GM21737 (cell line): ENCODE measurements around the gene SSRP1.
A peak's percentile ranks its signal among the peaks of the same experiment; 100 is the strongest.
"Not testable (repeated sequence)": the region's sequence is repeated elsewhere in the genome, so short reads cannot be mapped to it uniquely, and the experiment has no call there.

ENCODE experiments used
- ATAC-seq: cut with Tn5 transposase; IDR thresholded peaks from one replicate; pipeline ENCODE4 v1.9.1; 2021; ENCODE audit warnings: mild to moderate bottlenecking, moderate library complexity; ENCODE audit not compliant: unreplicated experiment

SSRP1 gene, protein sequence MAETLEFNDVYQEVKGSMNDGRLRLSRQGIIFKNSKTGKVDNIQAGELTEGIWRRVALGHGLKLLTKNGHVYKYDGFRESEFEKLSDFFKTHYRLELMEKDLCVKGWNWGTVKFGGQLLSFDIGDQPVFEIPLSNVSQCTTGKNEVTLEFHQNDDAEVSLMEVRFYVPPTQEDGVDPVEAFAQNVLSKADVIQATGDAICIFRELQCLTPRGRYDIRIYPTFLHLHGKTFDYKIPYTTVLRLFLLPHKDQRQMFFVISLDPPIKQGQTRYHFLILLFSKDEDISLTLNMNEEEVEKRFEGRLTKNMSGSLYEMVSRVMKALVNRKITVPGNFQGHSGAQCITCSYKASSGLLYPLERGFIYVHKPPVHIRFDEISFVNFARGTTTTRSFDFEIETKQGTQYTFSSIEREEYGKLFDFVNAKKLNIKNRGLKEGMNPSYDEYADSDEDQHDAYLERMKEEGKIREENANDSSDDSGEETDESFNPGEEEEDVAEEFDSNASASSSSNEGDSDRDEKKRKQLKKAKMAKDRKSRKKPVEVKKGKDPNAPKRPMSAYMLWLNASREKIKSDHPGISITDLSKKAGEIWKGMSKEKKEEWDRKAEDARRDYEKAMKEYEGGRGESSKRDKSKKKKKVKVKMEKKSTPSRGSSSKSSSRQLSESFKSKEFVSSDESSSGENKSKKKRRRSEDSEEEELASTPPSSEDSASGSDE

GRCh38 chr11:57335343-57336110 lies at the start of gene SSRP1:
SSRP1 (minus strand) TSS chr11:57335892; CDS start chr11:57335121, 771 bp downstream.
- peak; percentile 99 for ATAC-seq

- no peak for ATAC-seq
Observed at GRCh38 chr11:57380975-57381374, 45.3 kb upstream of the SSRP1 start, which contains the start of gene PRG3. PRG3 (minus strand) TSS chr11:57381150; CDS start chr11:57380708, 442 bp downstream.

DNA sequence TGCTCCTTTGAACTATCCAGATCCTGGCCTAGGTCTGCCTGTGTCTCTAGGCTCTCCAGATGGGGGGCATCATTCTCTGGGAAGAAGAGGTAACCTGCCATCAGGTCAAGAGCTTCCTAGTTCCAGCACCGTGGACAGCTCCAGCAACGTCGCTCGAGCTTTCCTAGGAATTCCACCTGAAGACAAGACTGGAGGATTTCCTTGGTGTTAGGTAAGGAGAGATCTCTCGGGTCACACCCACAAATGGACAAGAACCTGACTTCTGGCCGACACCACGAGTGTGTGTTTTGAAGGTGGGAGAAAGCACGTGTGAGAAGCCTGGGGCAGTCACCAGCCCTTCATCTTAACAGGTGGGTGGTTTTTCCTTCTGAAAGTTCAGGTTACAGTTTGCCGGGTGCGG lies 44.0 kb upstream of the SSRP1 start:
- no peak for ATAC-seq

DNA sequence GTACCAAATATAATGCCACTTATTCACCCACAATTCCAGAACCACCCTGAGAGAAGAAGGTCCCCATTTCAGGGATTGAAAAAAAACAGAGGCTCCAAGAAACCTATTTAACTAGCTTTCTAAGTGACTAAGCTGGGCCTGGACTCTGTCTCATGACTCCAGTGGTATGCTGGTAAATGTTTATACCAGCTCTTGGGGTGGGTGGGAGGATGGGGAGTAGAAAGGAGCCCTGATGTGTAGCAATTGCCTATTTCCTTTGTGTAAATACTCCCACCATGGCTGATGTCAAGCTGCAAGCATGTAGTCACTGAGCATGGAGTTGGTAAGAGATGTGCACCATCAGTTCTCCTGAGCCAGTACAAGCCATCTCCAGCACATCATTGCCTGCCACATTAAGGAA lies 42.5 kb upstream of the SSRP1 start:
- no peak for ATAC-seq

DNA sequence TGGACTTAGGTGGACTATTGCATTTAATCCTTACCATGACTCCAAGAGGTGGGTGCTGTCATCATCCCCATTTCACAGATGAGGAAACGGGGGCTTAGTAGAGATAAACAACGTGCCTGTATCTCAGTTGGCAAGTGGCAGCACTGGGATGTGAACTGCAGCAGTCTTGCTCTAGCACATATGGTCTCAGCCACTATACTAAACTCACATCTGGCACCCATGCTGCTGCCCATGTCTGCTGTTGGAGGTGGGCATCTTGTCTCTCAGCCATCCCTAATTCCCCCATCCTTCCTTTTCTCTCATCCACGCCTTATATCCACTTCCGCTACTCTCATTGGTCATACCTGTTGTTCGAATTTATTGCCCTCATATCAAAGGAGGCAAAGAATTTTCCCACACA lies 41.4 kb upstream of the SSRP1 start:
- ATAC-seq: no peak

- no peak for ATAC-seq
Observed at GRCh38 chr11:57376095-57377090, 40.7 kb upstream of the SSRP1 start.

DNA sequence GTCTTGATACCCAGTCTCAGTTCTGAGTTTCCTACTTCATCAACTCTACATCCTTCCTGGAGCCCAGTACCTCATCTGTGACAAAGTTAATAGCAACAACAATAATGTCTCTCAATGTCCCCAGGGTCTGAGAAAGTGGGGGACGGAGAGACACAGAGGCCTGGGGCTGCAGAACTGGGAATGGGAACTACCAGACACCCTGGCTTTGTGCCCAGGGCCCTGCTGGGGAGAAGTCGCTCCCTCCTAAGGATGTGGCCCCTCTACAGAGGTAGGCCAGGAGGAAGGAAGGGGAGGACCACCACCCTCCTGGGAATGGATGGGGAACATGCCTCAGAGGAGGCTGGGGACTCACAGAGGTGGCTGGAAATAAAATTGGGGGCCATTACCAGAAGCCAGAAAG lies 39.8 kb upstream of the SSRP1 start:
- ATAC-seq: no peak

GRCh38 chr11:57374966-57375365 lies 39.3 kb upstream of the SSRP1 start:
- ATAC-seq: no peak

- ATAC-seq: no peak
Observed at GRCh38 chr11:57373146-57373545, 37.5 kb upstream of the SSRP1 start.

DNA sequence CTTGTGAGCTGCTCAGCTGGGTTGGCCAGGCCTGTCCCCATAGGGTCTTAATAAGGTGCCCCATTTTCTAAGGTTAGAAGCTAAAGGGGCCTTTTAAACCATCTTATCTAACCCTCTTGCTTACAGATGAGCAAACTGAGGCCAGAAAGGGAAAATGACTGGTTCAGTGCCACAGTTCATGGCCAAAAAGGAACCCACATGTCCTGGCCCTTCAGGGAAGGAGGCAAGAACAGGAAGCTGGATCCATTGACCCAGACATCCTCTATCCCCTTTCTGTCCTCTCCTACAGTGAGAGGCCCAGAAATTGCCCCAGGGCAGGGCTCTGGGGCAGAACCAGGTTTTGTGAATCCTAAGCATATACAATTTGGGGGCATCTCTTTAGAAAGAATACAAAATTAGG lies 35.2 kb upstream of the SSRP1 start:
- no peak for ATAC-seq

GRCh38 chr11:57370251-57370650 lies 34.6 kb upstream of the SSRP1 start:
- ATAC-seq: no peak

DNA sequence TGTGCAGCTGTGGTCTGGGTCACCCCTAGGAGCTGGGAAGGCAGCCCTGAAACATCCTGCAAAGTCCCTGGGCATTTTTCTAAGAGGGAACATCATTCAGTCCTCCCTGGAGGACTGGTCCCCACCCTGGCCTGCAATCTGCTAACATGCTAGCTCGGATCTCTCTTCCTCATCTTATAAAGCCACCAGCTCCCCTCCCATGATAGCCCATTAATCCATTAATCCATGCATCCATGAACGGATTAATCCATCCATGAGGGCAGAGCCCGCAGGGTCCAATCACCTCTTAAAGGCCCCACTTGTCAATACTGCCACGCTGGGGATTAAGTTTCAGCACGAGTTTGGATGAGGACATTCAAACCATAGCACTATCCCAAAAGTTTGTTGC lies 33.1 kb upstream of the SSRP1 start:
- ATAC-seq: no peak

DNA sequence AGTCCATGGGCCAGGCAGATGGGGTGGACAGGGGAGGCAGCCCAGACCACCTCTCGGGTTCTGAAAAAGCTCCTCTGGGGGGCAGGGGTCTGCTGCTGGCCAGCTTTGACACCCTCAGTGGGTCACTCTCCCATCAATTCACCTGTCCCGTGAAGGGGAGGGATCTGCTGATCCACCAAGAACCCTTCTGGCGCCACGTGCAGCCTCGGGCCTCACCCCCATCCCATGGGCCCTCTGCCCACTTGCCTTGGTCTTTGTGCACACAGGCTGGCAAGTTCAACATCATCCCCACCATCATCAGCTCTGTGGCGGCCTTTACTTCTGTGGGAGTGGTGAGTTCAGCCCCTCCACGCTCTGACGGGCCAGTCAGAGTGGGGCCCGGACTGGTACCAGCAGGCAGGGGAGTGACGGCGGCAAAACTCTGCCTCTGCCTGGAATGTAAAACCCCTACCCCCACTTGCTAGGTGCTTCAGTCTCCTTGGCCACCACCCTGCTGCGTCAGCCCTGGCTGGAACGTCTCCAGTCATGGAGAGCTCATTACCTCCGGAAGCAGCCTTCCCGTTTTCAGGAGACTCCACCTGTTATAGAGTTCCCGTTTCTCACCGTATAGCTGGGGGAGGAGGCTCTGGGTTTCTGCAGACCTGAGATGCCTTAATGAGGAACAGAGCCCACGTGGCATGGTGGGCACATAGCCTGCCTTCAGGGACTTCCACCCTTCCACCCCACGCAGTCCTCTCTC lies 32.6 kb upstream of the SSRP1 start:
- ATAC-seq: no peak

DNA sequence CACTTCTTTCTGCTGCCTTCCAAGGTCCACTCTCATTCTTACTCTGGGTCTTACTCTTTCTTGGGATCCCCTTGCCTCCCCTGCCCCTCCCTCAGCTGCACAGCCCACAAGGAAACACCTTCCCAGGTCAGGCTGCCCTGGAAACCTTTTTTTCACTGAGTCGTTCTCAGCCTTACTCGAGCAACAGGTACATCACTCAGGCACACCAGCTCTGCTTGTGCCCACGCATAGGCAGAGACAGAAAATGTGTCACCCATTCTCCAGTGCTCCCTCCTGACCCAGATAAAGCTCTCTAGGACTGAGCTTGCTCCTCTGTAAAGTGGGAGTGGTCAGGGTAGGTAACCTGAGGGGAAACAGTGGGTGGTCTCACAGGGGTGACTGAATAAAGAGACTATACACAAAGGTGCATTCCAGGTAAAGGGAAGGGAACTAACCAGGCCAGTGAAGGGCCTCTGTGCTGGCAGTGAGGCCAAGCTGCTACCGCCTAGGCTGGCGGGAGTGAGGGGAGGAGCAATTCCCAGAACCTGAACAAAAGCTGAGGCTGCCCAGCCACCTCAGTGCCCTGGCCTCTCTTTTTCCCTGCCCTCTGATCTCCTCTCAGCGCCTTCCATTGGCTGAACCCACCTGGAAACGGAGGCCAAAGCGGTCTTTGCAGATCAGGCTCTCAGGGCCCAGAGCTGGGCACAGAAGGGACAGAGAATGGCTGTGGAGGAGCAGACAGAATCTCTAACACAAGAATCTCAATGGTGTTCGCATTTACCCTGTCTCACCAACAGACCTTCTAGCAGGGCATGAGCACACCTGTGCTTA lies 29.4 kb upstream of the SSRP1 start:
- ATAC-seq: no peak

GRCh38 chr11:57363131-57364080 lies 27.7 kb upstream of the SSRP1 start:
- no peak for ATAC-seq

- no peak for ATAC-seq
Observed at GRCh38 chr11:57361926-57362325, 26.2 kb upstream of the SSRP1 start.

DNA sequence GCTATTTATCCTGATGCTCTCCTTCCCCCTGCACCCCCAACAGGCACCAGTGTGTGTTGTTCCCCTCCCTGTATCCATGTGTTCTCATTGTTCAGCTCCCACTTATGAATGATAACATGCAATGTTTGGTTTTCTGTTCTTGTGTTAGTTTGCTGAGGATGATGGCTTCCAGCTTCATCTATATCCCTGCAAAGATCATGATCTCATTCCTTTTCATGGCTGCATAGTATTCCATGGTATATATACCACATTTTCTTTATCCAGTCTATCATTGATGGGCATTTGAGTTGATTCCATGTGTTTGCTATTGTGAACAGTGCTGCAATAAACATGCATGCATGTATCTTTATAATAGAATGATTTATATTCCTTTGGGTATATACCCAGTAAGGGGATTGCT lies 25.7 kb upstream of the SSRP1 start:
- ATAC-seq: not testable (repeated sequence)

- ATAC-seq: no peak
Observed at GRCh38 chr11:57360991-57361390, 25.3 kb upstream of the SSRP1 start.
